GM12878 (cell line): ENCODE results near the gene CCR7. TPM values are rescaled to one million over a fixed set of nuclear protein-coding genes. Genes with fewer than 3 reads are reported as not detected.
A peak's percentile ranks its signal among the peaks of the same experiment; 100 is the strongest.

Experiments
- BMI1 ChIP-seq: fragments of 450-650 bp; IDR thresholded peaks from 2 replicates; pipeline ENCODE4 v1.6.1; 2016; ENCODE audit warnings: mild to moderate bottlenecking, moderate library complexity, borderline replicate concordance
- CBFB ChIP-seq: IDR thresholded peaks from 2 replicates; pipeline ENCODE4 v1.6.1; 2016; ENCODE audit warnings: antibody characterized with exemption, low read depth
- DPF2 ChIP-seq: fragments of 450-650 bp; IDR thresholded peaks from 2 replicates; pipeline ENCODE4 v1.6.1; 2017; ENCODE audit warnings: mild to moderate bottlenecking
- HSF1 ChIP-seq: fragments of 150-350 bp; IDR thresholded peaks from 2 replicates; pipeline ENCODE4 v1.6.1; 2014; ENCODE audit warnings: mild to moderate bottlenecking, low read depth, low read length
- PKNOX1 ChIP-seq: fragments of 450-650 bp; IDR thresholded peaks from 2 replicates; pipeline ENCODE4 v1.6.1; 2016; ENCODE audit warnings: mild to moderate bottlenecking
- POU2F2 ChIP-seq: IDR thresholded peaks from 3 replicates; pipeline ENCODE4 v1.6.1; 2011; ENCODE audit warnings: low read depth, mild to moderate bottlenecking, low read length, borderline replicate concordance
- SREBF2 ChIP-seq: IDR thresholded peaks from 2 replicates; pipeline ENCODE4 v1.6.1; 2012; ENCODE audit warnings: mild to moderate bottlenecking, low read length
- ZBTB4 ChIP-seq: fragments of 450-650 bp; formaldehyde crosslinking; IDR thresholded peaks from 2 replicates; pipeline ENCODE4 v1.4.0; 2022; ENCODE audit warnings: mild to moderate bottlenecking, moderate library complexity
- ZNF24 ChIP-seq: fragments of 450-650 bp; IDR thresholded peaks from 2 replicates; pipeline ENCODE4 v1.6.1; 2017; ENCODE audit warnings: antibody characterized with exemption, mild to moderate bottlenecking
- ZNF592 ChIP-seq: fragments of 450-650 bp; IDR thresholded peaks from 2 replicates; pipeline ENCODE4 v1.6.1; 2017; ENCODE audit warnings: mild to moderate bottlenecking, moderate library complexity
- polyA plus RNA-seq, 11 experiments: library from polyadenylated mRNA; depleted of rRNA in 4 of 11; unstranded in 6 of 11; stranded (reverse) in 5 of 11; fragments of >200 nt; fragmentation: Nextera tagmentation in 4 of 11; fragmentation: Illumina TruSeq in 1 of 11; extraction: Ambion mirVana in 4 of 11; extraction: Trizol in 1 of 11; gene quantifications; 1 replicate in 1 of 11; 2 replicates in 10 of 11; pipeline versions ENCODE4 v1.2.1 to v1.2.3, GENCODE V29; 2011 to 2016; ENCODE audit warnings: inconsistent platforms in 2 of 11, missing spikeins in 2 of 11, low read depth in 1 of 11
- total RNA-seq, 4 experiments: library from RNA; depleted of rRNA in 3 of 4; stranded (reverse); fragments of >200 nt in 3 of 4; fragmentation: Illumina TruSeq in 1 of 4; extraction: Trizol in 1 of 4; gene quantifications; 2 replicates each; pipeline versions ENCODE4 v1.2.1 to v1.2.3, GENCODE V29; 2013 to 2021

CCR7 gene
- total and polyA plus RNA-seq, 10 of the 15 experiments (the other 5 are each of a cell fraction or from before 2014, with no cell fraction given) = 131 to 1,171 (median 260) TPM

- 0 out of 2 replicates have a peak, but pooled peaks have one; percentile 37 for TF ChIP-seq ZNF592
- peak; percentile 76 for TF ChIP-seq ZBTB4 (CRISPR knock-in tag)
- TF ChIP-seq HSF1 = 0 out of 2 replicates have a peak, but pooled peaks have one; percentile 55
- TF ChIP-seq BMI1 = peak; percentile 71; the same call in 1 of the 2 replicates
- peak; percentile 42; the same call in 1 of the 2 replicates for TF ChIP-seq DPF2
- TF ChIP-seq POU2F2 = peak; percentile 99
- TF ChIP-seq ZNF24 = no peak; the same call in 1 of the 2 replicates
- peak; percentile 19; the same call in 1 of the 2 replicates for TF ChIP-seq PKNOX1
- peak; percentile 95 for TF ChIP-seq CBFB
- no peak for TF ChIP-seq SREBF2
Observed at GRCh38 chr17:40564883-40565768, at the start of gene CCR7 (continued).
